Measurements from ENCODE around the gene ZNF765. TPM values are rescaled to one million over a fixed set of nuclear protein-coding genes. Genes with fewer than 3 reads are reported as not detected.
"Not testable (repeated sequence)": the region's sequence is repeated elsewhere in the genome, so short reads cannot be mapped to it uniquely, and the experiment has no call there.

Gene ZNF765
- total RNA-seq (10 to 100 TPM; 10.3 to 10.4 TPM), polyA plus RNA-seq (ENCODE audit: insufficient read length in 6 of 6) (10 to 100 TPM; 12.5 to 16.6 (median 13.7) TPM)
- long read RNA-seq, donor 1, full-length matches to known transcripts = 5 of 5 reads
- long read RNA-seq, donor 1, partial matches to known transcripts = 0 of 5 reads
- long read RNA-seq, donor 1, other reads (novel, unspliced or antisense) = 0 of 5 reads
- long read RNA-seq, donor 2, full-length matches to known transcripts = 1 of 1 reads
- long read RNA-seq, donor 2, partial matches to known transcripts = 0 of 1 reads
- long read RNA-seq, donor 2, other reads (novel, unspliced or antisense) = 0 of 1 reads
- long read RNA-seq, donor 3, full-length matches to known transcripts = 1 of 1 reads
- long read RNA-seq, donor 3, partial matches to known transcripts = 0 of 1 reads
- long read RNA-seq, donor 3, other reads (novel, unspliced or antisense) = 0 of 1 reads
- long read RNA-seq, donor 4 = 0 reads
- long read RNA-seq, donor 5, full-length matches to known transcripts = 1 of 1 reads
- long read RNA-seq, donor 5, partial matches to known transcripts = 0 of 1 reads
- long read RNA-seq, donor 5, other reads (novel, unspliced or antisense) = 0 of 1 reads
- long read RNA-seq, donor 6, full-length matches to known transcripts = 3 of 3 reads
- long read RNA-seq, donor 6, partial matches to known transcripts = 0 of 3 reads
- long read RNA-seq, donor 6, other reads (novel, unspliced or antisense) = 0 of 3 reads
- long read RNA-seq, donor 7, partial matches to known transcripts = 0 of 1 reads
- long read RNA-seq, donor 7, other reads (novel, unspliced or antisense) = 0 of 1 reads
- long read RNA-seq, donor 8 = 0 reads
- long read RNA-seq, donor 9 = 0 reads
- long read RNA-seq, donor 10, full-length matches to known transcripts = 1 of 2 reads
- long read RNA-seq, donor 10, partial matches to known transcripts = 0 of 2 reads
- long read RNA-seq, donor 10, other reads (novel, unspliced or antisense) = 1 of 2 reads
- long read RNA-seq, donor 11 = 0 reads
- long read RNA-seq, donor 12, full-length matches to known transcripts = 1 of 1 reads
- long read RNA-seq, donor 12, partial matches to known transcripts = 0 of 1 reads
- long read RNA-seq, donor 12, other reads (novel, unspliced or antisense) = 0 of 1 reads

- TF ChIP-seq CTCF (IDR thresholded peaks at IDR 0.05) = peak; percentile 34 to 73
- peak; percentile 100 for ATAC-seq
- Histone ChIP-seq H3K4me3 (peak within 1 kb of the TSS; percentile 72 to 74), H3K9me3 (peaks cover 0 to 24% of the 10 kb centered on the region in 2 donors), H3K36me3 (peaks cover 0 to 24% of the 10 kb centered on the region in 2 donors), H3K27me3 (no peaks in the 10 kb centered on the region), H3K4me1 (peaks cover 4 to 24% of the 10 kb centered on the region in 2 donors), H3K27ac (peak within 1 kb of the TSS; percentile 73 to 81)
- intact Hi-C loops (cut with DNase I) = no loop called here
- DNase-seq = peak; percentile 90 to 99 (median 95)
These were observed at the start of gene ZNF765 for GRCh38 chr19:53394974-53395839. Gene ZNF765 (plus strand): TSS chr19:53395149. CDS start chr19:53398016, 2,867 bp downstream.

DNA sequence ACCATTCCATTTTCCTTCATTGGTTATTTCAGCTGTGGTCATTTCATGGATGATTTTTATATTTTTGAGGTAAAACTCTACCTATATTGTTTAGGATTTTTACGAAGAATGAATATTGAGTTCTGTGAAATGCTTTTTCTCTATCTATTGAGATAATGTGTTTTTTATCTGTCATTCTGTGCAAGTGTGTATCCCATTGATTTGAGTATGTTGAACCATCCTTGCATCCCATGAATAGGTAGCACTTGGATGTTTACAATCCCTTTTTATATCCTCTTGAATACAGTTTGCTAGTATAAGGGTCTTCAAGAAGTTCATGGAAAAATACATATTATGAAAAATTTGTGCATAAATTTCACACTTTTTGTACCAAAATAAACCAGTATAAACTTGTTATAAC lies 39.2 kb upstream of the ZNF765 start:
- Histone ChIP-seq H3K36me3 (peaks cover 0 to 29% of the 10 kb centered on the region in 2 donors), H3K4me3 (no peak overlapping the region), H3K9me3 (peaks cover 4 to 87% of the 10 kb centered on the region in 2 donors), H3K27ac (no peak overlapping the region), H3K27me3 (no peaks in the 10 kb centered on the region), H3K4me1 (no peaks in the 10 kb centered on the region)
- no peak for TF ChIP-seq CTCF (IDR thresholded peaks at IDR 0.05)
- no peak for ATAC-seq
- intact Hi-C loops (cut with DNase I) = no loop called here
- DNase-seq = no peak

- no peak for TF ChIP-seq CTCF (IDR thresholded peaks at IDR 0.05)
- ATAC-seq (no peak), DNase-seq (no peak)
- Histone ChIP-seq H3K27ac (no peak overlapping the region), H3K36me3 (peaks cover 0 to 7% of the 10 kb centered on the region in 2 donors), H3K4me1 (no peaks in the 10 kb centered on the region), H3K4me3 (no peak overlapping the region), H3K27me3 (no peaks in the 10 kb centered on the region), H3K9me3 (peaks cover 0 to 64% of the 10 kb centered on the region in 2 donors)
- intact Hi-C loops (cut with DNase I) = no loop called here
These were observed 36.9 kb upstream of the ZNF765 start for GRCh38 chr19:53357821-53358581.

GRCh38 chr19:53360056-53360455 lies 34.9 kb upstream of the ZNF765 start:
- ATAC-seq; H3K4me1 ChIP-seq; H3K27me3 ChIP-seq; H3K4me3 ChIP-seq; H3K27ac ChIP-seq; H3K36me3 ChIP-seq; DNase-seq; intact Hi-C loops (cut with DNase I): not testable (repeated sequence)
- H3K9me3 ChIP-seq = peaks cover 0 to 44% of the 10 kb centered on the region in 2 donors
